Prostate gland (tissue), 2 donors: ENCODE data around the gene EIF1.

Experiments
- CTCF ChIP-seq, 4 experiments: fragments of 200-600 bp in 2 of 4; fragments of 450-650 bp in 2 of 4; sonication (generic) in 2 of 4; IDR thresholded peaks; 1 replicate in 3 of 4; 2 replicates in 1 of 4; pipeline ENCODE4 v1.5.1; 2016 to 2019; ENCODE audit warnings: antibody characterized with exemption in 4 of 4, mild to moderate bottlenecking in 2 of 4, moderate library complexity in 2 of 4
- POLR2A ChIP-seq: fragments of 450-650 bp; IDR thresholded peaks from one replicate; pipeline ENCODE4 v1.6.1; 2016; ENCODE audit warnings: antibody characterized with exemption, mild to moderate bottlenecking

GRCh38 chr17:41734949-41735313 lies 46.2 kb downstream of the EIF1 start:
- TF ChIP-seq CTCF (IDR thresholded peaks at IDR 0.05): no peak
- TF ChIP-seq POLR2A: no peak
